Endothelial cell of umbilical vein (primary cell): ENCODE measurements around the gene MRTFA.

ENCODE experiments used
- EZH2 ChIP-seq: IDR thresholded peaks from 2 replicates; pipeline ENCODE4 v1.6.1; 2012; ENCODE audit warnings: borderline replicate concordance, low read depth, mild to moderate bottlenecking, moderate library complexity, low read length, inconsistent platforms; ENCODE audit not compliant: severe bottlenecking
- FOS ChIP-seq: IDR thresholded peaks from 2 replicates; pipeline ENCODE4 v1.6.1; 2011; ENCODE audit warnings: mild to moderate bottlenecking, low read length, moderate library complexity, borderline replicate concordance; ENCODE audit not compliant: insufficient read depth
- GATA2 ChIP-seq: IDR thresholded peaks from 2 replicates; pipeline ENCODE4 v1.7.0; 2011; ENCODE audit warnings: low read depth, mild to moderate bottlenecking, moderate library complexity, mixed read lengths, low read length; ENCODE audit not compliant: insufficient read length, insufficient read depth
- JUN ChIP-seq: IDR thresholded peaks from 2 replicates; pipeline ENCODE4 v1.6.1; 2011; ENCODE audit warnings: borderline replicate concordance, low read depth; ENCODE audit not compliant: insufficient read length, insufficient read depth
- MYC ChIP-seq: IDR thresholded peaks from one replicate; pipeline ENCODE4 v1.6.1; 2011; ENCODE audit warnings: mild to moderate bottlenecking, low read depth, low read length
- POLR2A ChIP-seq: IDR thresholded peaks from 2 replicates; pipeline ENCODE4 v1.6.1; 2012; ENCODE audit warnings: low read depth, mild to moderate bottlenecking, control low read depth, low read length
- POLR2AphosphoS5 ChIP-seq: IDR thresholded peaks from 2 replicates; pipeline ENCODE4 v1.6.1; 2012; ENCODE audit warnings: low read depth, mild to moderate bottlenecking, control low read depth, low read length, moderate library complexity; ENCODE audit not compliant: insufficient read depth
- TF ChIP-seq, protein P1 (sequence below), 2 donors: IDR thresholded peaks; 1 replicate in 1 of 2; 2 replicates in 1 of 2; pipeline ENCODE4 v1.5.1; 2011; ENCODE audit warnings: low read length in 2 of 2, mild to moderate bottlenecking in 2 of 2, moderate library complexity in 2 of 2, control low read depth in 1 of 2, inconsistent platforms in 1 of 2, low read depth in 1 of 2; ENCODE audit not compliant: insufficient read depth in 1 of 2; ENCODE audit errors: extremely low read depth in 1 of 2
- TF ChIP-seq, protein P2 (sequence below): IDR thresholded peaks from 2 replicates; pipeline ENCODE4 v1.6.1; 2011; ENCODE audit not compliant: insufficient read depth, insufficient read length

DNA sequence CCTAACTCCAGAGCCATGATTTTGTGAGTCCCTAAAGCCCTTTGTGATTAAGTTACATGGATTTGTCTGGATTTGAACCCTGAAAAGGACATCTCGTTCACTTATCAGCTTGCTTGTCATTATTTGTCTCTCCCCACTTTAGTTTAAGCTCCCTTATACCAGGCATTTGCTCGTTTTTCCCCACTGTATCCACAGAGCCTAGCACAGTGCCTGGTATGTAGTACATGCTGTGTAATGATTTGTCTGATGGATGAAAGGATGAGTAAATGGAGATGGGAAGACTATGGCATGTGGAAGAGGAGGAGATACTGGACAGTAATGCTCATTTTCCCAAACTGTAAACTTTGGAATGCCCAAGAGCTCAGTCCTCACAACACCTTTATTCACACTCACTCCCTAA, 33.5 kb upstream of the MRTFA start:
- TF ChIP-seq POLR2A = no peak
- TF ChIP-seq, protein P1, sequence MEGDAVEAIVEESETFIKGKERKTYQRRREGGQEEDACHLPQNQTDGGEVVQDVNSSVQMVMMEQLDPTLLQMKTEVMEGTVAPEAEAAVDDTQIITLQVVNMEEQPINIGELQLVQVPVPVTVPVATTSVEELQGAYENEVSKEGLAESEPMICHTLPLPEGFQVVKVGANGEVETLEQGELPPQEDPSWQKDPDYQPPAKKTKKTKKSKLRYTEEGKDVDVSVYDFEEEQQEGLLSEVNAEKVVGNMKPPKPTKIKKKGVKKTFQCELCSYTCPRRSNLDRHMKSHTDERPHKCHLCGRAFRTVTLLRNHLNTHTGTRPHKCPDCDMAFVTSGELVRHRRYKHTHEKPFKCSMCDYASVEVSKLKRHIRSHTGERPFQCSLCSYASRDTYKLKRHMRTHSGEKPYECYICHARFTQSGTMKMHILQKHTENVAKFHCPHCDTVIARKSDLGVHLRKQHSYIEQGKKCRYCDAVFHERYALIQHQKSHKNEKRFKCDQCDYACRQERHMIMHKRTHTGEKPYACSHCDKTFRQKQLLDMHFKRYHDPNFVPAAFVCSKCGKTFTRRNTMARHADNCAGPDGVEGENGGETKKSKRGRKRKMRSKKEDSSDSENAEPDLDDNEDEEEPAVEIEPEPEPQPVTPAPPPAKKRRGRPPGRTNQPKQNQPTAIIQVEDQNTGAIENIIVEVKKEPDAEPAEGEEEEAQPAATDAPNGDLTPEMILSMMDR (IDR thresholded peaks at IDR 0.05; ENCODE audit: extremely low read depth in 1 of 2, insufficient read depth in 1 of 2, low read depth in 1 of 2, low read length in 2 of 2) = no peak
- no peak for TF ChIP-seq FOS
- no peak for TF ChIP-seq POLR2AphosphoS5
- TF ChIP-seq EZH2 = no peak
- TF ChIP-seq GATA2 = no peak
- TF ChIP-seq MYC = no peak
- TF ChIP-seq, protein P2, sequence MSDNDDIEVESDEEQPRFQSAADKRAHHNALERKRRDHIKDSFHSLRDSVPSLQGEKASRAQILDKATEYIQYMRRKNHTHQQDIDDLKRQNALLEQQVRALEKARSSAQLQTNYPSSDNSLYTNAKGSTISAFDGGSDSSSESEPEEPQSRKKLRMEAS = no peak
- TF ChIP-seq JUN = no peak
